ENCODE measurements around the gene UBE2L3.

GRCh38 chr22:21636629-21637218 is 69.2 kb downstream of the UBE2L3 start:
- TF ChIP-seq, protein P1, sequence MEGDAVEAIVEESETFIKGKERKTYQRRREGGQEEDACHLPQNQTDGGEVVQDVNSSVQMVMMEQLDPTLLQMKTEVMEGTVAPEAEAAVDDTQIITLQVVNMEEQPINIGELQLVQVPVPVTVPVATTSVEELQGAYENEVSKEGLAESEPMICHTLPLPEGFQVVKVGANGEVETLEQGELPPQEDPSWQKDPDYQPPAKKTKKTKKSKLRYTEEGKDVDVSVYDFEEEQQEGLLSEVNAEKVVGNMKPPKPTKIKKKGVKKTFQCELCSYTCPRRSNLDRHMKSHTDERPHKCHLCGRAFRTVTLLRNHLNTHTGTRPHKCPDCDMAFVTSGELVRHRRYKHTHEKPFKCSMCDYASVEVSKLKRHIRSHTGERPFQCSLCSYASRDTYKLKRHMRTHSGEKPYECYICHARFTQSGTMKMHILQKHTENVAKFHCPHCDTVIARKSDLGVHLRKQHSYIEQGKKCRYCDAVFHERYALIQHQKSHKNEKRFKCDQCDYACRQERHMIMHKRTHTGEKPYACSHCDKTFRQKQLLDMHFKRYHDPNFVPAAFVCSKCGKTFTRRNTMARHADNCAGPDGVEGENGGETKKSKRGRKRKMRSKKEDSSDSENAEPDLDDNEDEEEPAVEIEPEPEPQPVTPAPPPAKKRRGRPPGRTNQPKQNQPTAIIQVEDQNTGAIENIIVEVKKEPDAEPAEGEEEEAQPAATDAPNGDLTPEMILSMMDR (IDR thresholded peaks at IDR 0.05), result no peak
- TF ChIP-seq POLR2A (IDR thresholded peaks at IDR 0.05), result no peak

All from stomach (tissue), 4 donors.